Iris pigment epithelial cell (primary cell): ENCODE data around the gene DGAT2.
"Not testable (repeated sequence)": the region's sequence is repeated elsewhere in the genome, so short reads cannot be mapped to it uniquely, and the experiment has no call there.

Experiments
- DNase-seq: peaks from one replicate; pipeline ENCODE4 v3.0.0-alpha.2; 2011; ENCODE audit warnings: low read depth

DGAT2 gene

GRCh38 chr11:75754933-75755332 is 13.6 kb upstream of the DGAT2 start:
- not testable (repeated sequence) for DNase-seq

GRCh38 chr11:75757651-75758050 is 10.9 kb upstream of the DGAT2 start:
- DNase-seq: no peak

- no peak for DNase-seq
Measured at GRCh38 chr11:75759832-75760231, 8.7 kb upstream of the DGAT2 start.

GRCh38 chr11:75760243-75760642 is 8.3 kb upstream of the DGAT2 start:
- DNase-seq: no peak

GRCh38 chr11:75760710-75761493 is 7.7 kb upstream of the DGAT2 start:
- DNase-seq: peak; percentile 72

- no peak for DNase-seq
Measured at GRCh38 chr11:75762158-75762557, 6.4 kb upstream of the DGAT2 start.

- peak; percentile 75 for DNase-seq
Measured at GRCh38 chr11:75762885-75763284, 5.7 kb upstream of the DGAT2 start.

GRCh38 chr11:75763846-75764245 is 4.7 kb upstream of the DGAT2 start:
- no peak for DNase-seq

GRCh38 chr11:75765116-75765515 is 3.5 kb upstream of the DGAT2 start:
- DNase-seq: no peak

GRCh38 chr11:75766443-75767227 is 1.9 kb upstream of the DGAT2 start:
- DNase-seq: no peak

- no peak for DNase-seq
Measured at GRCh38 chr11:75767228-75767572, 1.4 kb upstream of the DGAT2 start.

GRCh38 chr11:75767793-75768111 is 826 bp upstream of the DGAT2 start:
- DNase-seq: no peak

- DNase-seq: no peak
Measured at GRCh38 chr11:75768909-75769771, 562 bp downstream of the DGAT2 start.

- DNase-seq: no peak
Measured at GRCh38 chr11:75770102-75770501, 1.5 kb downstream of the DGAT2 start.

- peak; percentile 91 for DNase-seq
Measured at GRCh38 chr11:75771646-75772410, 3.2 kb downstream of the DGAT2 start.

GRCh38 chr11:75773595-75774353 is 5.2 kb downstream of the DGAT2 start:
- no peak for DNase-seq

GRCh38 chr11:75775056-75775455 is 6.5 kb downstream of the DGAT2 start:
- DNase-seq: no peak

- no peak for DNase-seq
Measured at GRCh38 chr11:75776546-75776945, 8.0 kb downstream of the DGAT2 start.

- peak; percentile 14 for DNase-seq
Measured at GRCh38 chr11:75777461-75778110, 9.0 kb downstream of the DGAT2 start.

- DNase-seq: no peak
Measured at GRCh38 chr11:75778962-75779361, 10.4 kb downstream of the DGAT2 start.

- no peak for DNase-seq
Measured at GRCh38 chr11:75779960-75780359, 11.4 kb downstream of the DGAT2 start.
